Esophagus squamous epithelium (tissue), 5 donors: ENCODE measurements around the gene SIGLEC12. TPM values are rescaled to one million over a fixed set of nuclear protein-coding genes. Genes with fewer than 3 reads are reported as not detected.

Experiments used
- DNase-seq: peaks from one replicate; lab custom pipeline; 2025; lab: John Stamatoyannopoulos, UW
- H3K27ac ChIP-seq, 4 donors: fragments of 200-600 bp; sonication (generic); one replicate each; pipeline ENCODE4 v1.5.1; 2016 to 2019; ENCODE audit warnings: mild to moderate bottlenecking in 1 of 4
- H3K27me3 ChIP-seq, 4 donors: fragments of 200-600 bp; sonication (generic); 1 replicate in 3 of 4; 2 replicates in 1 of 4; pipeline versions ENCODE4 v1.5.1 to v1.6.0; 2017 to 2021; ENCODE audit warnings: antibody characterized with exemption in 1 of 4
- H3K36me3 ChIP-seq, 3 donors: fragments of 200-600 bp; sonication (generic); one replicate each; pipeline ENCODE4 v1.5.1; 2016 to 2019
- H3K4me1 ChIP-seq, 3 donors: fragments of 200-600 bp; sonication (generic); one replicate each; pipeline ENCODE4 v1.5.1; 2017 to 2019
- H3K4me3 ChIP-seq, 4 donors: fragments of 200-600 bp; sonication (generic); 1 replicate in 3 of 4; 2 replicates in 1 of 4; pipeline ENCODE4 v1.5.1; 2016 to 2019; ENCODE audit warnings: mild to moderate bottlenecking in 2 of 4, moderate library complexity in 1 of 4
- H3K9me3 ChIP-seq, 3 donors: fragments of 200-600 bp; sonication (generic); one replicate each; pipeline ENCODE4 v1.5.1; 2016 to 2019
- POLR2A ChIP-seq, 4 donors: fragments of 450-650 bp; IDR thresholded peaks; one replicate each; pipeline ENCODE4 v1.6.1; 2017; ENCODE audit warnings: antibody characterized with exemption in 4 of 4, mild to moderate bottlenecking in 4 of 4, moderate library complexity in 3 of 4
- WGBS, 2 donors: methylation state at CpG; one replicate each; pipeline ENCODE4 v1.1.5; 2018; 5-methylcytosine and 5-hydroxymethylcytosine counted together
- intact Hi-C: fragments of 100-400 bp; cut with DNase I; formaldehyde crosslinking; loops from one replicate; pipeline ENCODE4 v1.15.0; 2022
- total RNA-seq, 4 donors: library from RNA; depleted of rRNA; stranded (reverse); fragments of >200 nt; gene quantifications; one replicate each; pipeline ENCODE4 v1.1.0, GENCODE V29; 2016
- TF ChIP-seq, protein P1 (sequence below), 6 experiments: fragments of 450-650 bp in 4 of 6; fragments of 200-600 bp in 2 of 6; sonication (generic) in 2 of 6; IDR thresholded peaks; one replicate each; pipeline ENCODE4 v1.5.1; 2016 to 2019; ENCODE audit warnings: antibody characterized with exemption in 6 of 6, mild to moderate bottlenecking in 4 of 6, moderate library complexity in 4 of 6
- donor health status: DM: yes; HTN: yes; CAD: no.

SIGLEC12 gene
- total RNA-seq, 4 donors from 2014 or later = 0.22 to 0.91 TPM; not detected in 2

DNA sequence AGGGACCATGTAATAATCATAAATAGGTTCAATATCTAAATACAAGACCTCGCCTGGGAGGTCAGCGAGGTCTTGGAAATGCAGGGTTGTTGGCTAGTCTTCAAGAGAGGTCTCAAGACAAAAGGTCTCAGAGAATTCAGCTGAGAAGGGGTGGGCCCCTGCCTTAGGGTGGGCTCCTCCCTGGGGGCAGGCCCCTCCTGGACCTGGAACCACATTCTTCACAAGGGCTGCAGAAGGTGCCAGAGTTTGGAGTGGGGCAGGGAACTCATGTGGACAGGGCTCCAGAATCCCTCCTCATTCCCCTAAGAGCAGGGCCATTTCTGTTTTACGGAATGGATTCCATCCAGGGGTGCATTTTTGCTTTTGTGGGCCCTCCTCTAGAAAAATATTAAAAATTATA, 13.1 kb downstream of the SIGLEC12 start:
- Histone ChIP-seq H3K27ac (no peak overlapping the region), H3K4me3 (no peak overlapping the region), H3K9me3 (no peaks in the 10 kb centered on the region), H3K4me1 (no peaks in the 10 kb centered on the region), H3K27me3 (peaks cover 0 to 38% (median 0%) of the 10 kb centered on the region in 4 donors), H3K36me3 (no peaks in the 10 kb centered on the region)
- no peak for TF ChIP-seq POLR2A (IDR thresholded peaks at IDR 0.05)
- TF ChIP-seq, protein P1, sequence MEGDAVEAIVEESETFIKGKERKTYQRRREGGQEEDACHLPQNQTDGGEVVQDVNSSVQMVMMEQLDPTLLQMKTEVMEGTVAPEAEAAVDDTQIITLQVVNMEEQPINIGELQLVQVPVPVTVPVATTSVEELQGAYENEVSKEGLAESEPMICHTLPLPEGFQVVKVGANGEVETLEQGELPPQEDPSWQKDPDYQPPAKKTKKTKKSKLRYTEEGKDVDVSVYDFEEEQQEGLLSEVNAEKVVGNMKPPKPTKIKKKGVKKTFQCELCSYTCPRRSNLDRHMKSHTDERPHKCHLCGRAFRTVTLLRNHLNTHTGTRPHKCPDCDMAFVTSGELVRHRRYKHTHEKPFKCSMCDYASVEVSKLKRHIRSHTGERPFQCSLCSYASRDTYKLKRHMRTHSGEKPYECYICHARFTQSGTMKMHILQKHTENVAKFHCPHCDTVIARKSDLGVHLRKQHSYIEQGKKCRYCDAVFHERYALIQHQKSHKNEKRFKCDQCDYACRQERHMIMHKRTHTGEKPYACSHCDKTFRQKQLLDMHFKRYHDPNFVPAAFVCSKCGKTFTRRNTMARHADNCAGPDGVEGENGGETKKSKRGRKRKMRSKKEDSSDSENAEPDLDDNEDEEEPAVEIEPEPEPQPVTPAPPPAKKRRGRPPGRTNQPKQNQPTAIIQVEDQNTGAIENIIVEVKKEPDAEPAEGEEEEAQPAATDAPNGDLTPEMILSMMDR (IDR thresholded peaks at IDR 0.05) = no peak
- intact Hi-C loops = no loop called here
- 71 to 74% methylated on average over 3 of the region's 3 CpGs for WGBS, 2 donors
- no peak for DNase-seq

DNA sequence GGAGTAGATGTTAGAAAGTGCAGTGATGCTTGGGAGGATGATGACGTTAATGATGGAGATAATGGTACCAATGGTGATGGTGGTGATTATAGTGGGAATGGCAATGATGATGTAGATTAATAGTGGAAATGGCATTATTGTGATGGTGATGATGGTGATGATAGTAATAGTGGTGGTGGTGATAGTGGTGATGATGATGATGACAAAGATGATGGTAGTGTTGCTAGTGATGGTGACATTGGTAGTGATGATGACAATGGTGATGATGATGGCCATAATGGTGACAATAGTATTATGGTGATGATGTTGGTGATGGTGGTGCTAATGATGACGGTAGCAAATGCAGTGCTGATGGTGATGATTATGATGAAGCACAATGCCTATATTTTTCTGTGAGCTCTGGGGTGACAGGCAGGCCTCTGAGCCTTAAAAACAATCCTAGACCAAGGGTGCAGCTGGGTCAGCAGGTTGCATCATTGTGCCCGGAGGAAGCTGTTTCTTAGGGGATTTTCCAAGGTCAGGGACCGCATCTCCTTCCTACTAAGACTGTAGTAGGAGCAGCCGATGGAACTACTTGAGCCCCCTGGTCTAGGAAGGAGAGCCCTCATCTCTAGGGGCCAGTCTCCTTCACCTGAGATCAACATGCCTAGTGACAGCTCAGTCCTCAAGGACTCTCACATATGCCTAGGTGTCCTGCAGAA, 15.5 kb downstream of the SIGLEC12 start:
- Histone ChIP-seq H3K27ac (no peak overlapping the region), H3K9me3 (no peaks in the 10 kb centered on the region), H3K4me3 (no peak overlapping the region), H3K4me1 (no peaks in the 10 kb centered on the region), H3K27me3 (peaks cover 0 to 48% (median 0%) of the 10 kb centered on the region in 4 donors), H3K36me3 (no peaks in the 10 kb centered on the region)
- no peak for DNase-seq
- TF ChIP-seq, protein P1 (IDR thresholded peaks at IDR 0.05) = no peak
- no peak for TF ChIP-seq POLR2A (IDR thresholded peaks at IDR 0.05)
- 74 to 88% methylated on average over 5 of the region's 5 CpGs for WGBS, 2 donors
- intact Hi-C loops = no loop called here

DNA sequence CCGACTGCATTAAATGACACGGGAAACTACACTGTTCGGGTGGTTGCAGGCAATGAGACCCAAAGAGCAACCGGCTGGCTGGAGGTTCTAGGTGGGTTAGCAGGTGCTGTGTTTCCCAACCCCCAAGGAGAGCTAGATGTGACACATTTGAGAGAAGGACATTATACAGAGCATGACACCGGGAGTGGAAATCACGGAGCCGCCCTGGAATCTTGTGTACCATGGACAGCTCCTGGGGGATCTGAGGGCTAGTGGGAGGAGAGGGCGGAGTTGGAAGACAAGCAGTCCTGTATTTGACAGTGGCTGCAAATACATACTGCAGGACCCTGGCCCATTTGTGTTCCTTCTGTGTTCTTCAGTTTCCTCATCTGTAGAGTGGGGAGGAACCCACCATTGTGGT, 21.0 kb downstream of the SIGLEC12 start:
- Histone ChIP-seq H3K36me3 (no peaks in the 10 kb centered on the region), H3K4me1 (no peaks in the 10 kb centered on the region), H3K4me3 (no peak overlapping the region), H3K9me3 (no peaks in the 10 kb centered on the region), H3K27me3 (peaks cover 0 to 68% (median 0%) of the 10 kb centered on the region in 4 donors), H3K27ac (no peak overlapping the region)
- TF ChIP-seq, protein P1 (IDR thresholded peaks at IDR 0.05) = no peak
- TF ChIP-seq POLR2A (IDR thresholded peaks at IDR 0.05) = no peak
- no peak for DNase-seq
- WGBS, 2 donors = 28 to 48% methylated on average over 6 to 8 of the region's 8 CpGs
- intact Hi-C loops = no loop called here

DNA sequence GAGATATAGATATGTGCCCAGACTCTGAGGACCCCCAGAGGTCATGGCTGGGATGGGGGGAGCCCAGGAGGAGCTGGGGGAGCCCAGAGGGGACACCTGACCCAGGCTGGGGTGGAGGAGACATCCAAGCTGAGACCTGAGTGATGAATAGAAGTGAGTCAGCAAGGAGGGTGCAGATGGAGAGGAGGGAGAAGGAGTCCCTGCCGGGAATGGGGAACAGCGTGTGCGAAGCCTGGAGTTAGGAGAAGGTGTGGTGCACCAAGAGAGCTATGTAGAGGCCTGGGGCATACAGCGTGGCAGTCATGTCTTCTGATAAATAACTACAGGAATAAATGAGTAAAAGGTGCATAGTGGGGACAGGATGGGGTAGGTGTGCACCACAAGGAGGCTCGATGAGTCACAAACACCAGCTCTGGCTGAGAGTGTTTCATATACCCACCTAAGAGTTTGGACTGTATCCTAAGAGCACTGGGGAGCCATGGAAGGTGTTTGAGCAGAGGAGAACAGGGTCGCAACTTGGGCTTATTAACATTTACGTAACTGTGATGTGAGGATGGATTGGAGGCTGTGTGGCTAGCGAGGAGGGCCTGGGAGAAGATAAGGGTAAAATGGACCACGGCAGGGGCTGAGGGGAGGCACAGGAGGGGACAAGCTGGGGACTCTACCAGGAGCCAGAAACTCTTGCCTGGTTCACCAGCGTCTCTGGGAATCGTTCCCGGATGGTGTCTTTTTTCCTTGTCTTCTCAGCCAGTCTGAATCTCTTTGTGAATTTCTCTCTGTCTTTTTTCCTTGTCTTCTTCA, 21.9 kb downstream of the SIGLEC12 start:
- H3K27me3 ChIP-seq = peaks cover 0 to 59% (median 0%) of the 10 kb centered on the region in 4 donors
- TF ChIP-seq, protein P1 (IDR thresholded peaks at IDR 0.05) = no peak
- no peak for TF ChIP-seq POLR2A (IDR thresholded peaks at IDR 0.05)
- H3K4me3 ChIP-seq = no peak overlapping the region
- DNase-seq = no peak
- H3K27ac ChIP-seq = no peak overlapping the region
- H3K36me3 ChIP-seq = no peaks in the 10 kb centered on the region
- H3K9me3 ChIP-seq = no peaks in the 10 kb centered on the region
- intact Hi-C loops = no loop called here
- no peaks in the 10 kb centered on the region for H3K4me1 ChIP-seq
- WGBS, 2 donors = 68 to 72% methylated on average over 12 of the region's 12 CpGs
